ENCODE measurements around the gene ANKRD22.

DNA sequence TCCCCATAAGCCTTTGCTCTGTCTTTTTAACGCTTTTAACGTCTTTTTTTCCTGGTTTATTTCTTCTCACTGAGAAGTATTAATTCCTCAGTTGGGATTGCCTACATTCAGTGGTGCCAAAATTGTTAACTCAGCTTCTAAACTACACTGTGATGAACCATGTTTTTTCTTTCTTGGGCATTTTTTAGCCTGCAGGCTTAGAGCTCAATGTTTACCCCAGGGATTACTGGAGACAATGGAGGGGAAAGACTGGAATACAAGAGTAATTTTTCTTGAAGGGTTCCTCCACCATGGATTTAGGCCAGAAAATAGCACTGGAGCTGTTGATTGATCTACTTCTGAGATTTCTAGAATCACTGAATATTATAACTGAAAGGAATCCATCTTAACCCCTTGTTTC, 48.2 kb upstream of the ANKRD22 start:
- TF ChIP-seq, protein P1, sequence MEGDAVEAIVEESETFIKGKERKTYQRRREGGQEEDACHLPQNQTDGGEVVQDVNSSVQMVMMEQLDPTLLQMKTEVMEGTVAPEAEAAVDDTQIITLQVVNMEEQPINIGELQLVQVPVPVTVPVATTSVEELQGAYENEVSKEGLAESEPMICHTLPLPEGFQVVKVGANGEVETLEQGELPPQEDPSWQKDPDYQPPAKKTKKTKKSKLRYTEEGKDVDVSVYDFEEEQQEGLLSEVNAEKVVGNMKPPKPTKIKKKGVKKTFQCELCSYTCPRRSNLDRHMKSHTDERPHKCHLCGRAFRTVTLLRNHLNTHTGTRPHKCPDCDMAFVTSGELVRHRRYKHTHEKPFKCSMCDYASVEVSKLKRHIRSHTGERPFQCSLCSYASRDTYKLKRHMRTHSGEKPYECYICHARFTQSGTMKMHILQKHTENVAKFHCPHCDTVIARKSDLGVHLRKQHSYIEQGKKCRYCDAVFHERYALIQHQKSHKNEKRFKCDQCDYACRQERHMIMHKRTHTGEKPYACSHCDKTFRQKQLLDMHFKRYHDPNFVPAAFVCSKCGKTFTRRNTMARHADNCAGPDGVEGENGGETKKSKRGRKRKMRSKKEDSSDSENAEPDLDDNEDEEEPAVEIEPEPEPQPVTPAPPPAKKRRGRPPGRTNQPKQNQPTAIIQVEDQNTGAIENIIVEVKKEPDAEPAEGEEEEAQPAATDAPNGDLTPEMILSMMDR (IDR thresholded peaks at IDR 0.05; ENCODE audit: low read length): no peak
- TF ChIP-seq EZH2 (IDR thresholded peaks at IDR 0.05; ENCODE audit: borderline replicate concordance, low read length): no peak

Measured in OCI-LY1 (cell line).